Measurements from ENCODE around the gene PLCE1. TPM values are rescaled to one million over a fixed set of nuclear protein-coding genes. Genes with fewer than 3 reads are reported as not detected.

PLCE1 gene
- total and polyA plus RNA-seq, 2 experiments from 2014 or later: 4.7 to 10.8 TPM

- DNase-seq (ENCODE audit: low spot score): no peak
- H3K4me1 ChIP-seq (ENCODE audit: insufficient read depth): peaks cover 34% of the 10 kb centered on the region
- H3K27ac ChIP-seq: peak overlapping the region; percentile 52
- peak overlapping the region; percentile 95 for H3K4me2 ChIP-seq
- H3K4me3 ChIP-seq: peak overlapping the region; percentile 48
- WGBS (ENCODE audit: low lambda C conversion rate, missing lambda C conversion rate): 10% methylated on average over 20 of the region's 25 CpGs
- no peaks in the 10 kb centered on the region for H3K27me3 ChIP-seq
- no peaks in the 10 kb centered on the region for H4K20me1 ChIP-seq (ENCODE audit: insufficient read depth, poor library complexity, severe bottlenecking)
- TF ChIP-seq EZH2 (IDR thresholded peaks at IDR 0.05; ENCODE audit: borderline replicate concordance) (no peak), EZH2phosphoT487 (IDR thresholded peaks at IDR 0.05; ENCODE audit: low read depth, severe bottlenecking, unreplicated experiment) (no peak), CTCF (IDR thresholded peaks at IDR 0.05; ENCODE audit: poor library complexity) (no peak)
- H3K79me2 ChIP-seq: peaks cover 38% of the 10 kb centered on the region
- H3K36me3 ChIP-seq (replicated peaks; ENCODE audit: insufficient read depth, low read depth): no peaks in the 10 kb centered on the region
- peak overlapping the region; percentile 80 for H2AFZ ChIP-seq
- H3K9me3 ChIP-seq (ENCODE audit: low read depth): no peaks in the 10 kb centered on the region
- H3K9me2 ChIP-seq (replicated peaks; ENCODE audit: insufficient read depth): no peaks in the 10 kb centered on the region
Observed at GRCh38 chr10:93993414-93993781, 333 bp upstream of the PLCE1 start.

GRCh38 chr10:93994438-93994801 is 689 bp downstream of the PLCE1 start:
- Histone ChIP-seq H2AFZ (peak overlapping the region; percentile 79), H3K79me2 (peaks cover 47% of the 10 kb centered on the region), H3K4me2 (peak overlapping the region; percentile 95), H3K4me1 (ENCODE audit: insufficient read depth) (peaks cover 38% of the 10 kb centered on the region), H3K36me3 (replicated peaks; ENCODE audit: insufficient read depth, low read depth) (no peaks in the 10 kb centered on the region), H4K20me1 (ENCODE audit: insufficient read depth, poor library complexity, severe bottlenecking) (no peaks in the 10 kb centered on the region), H3K27ac (peak overlapping the region; percentile 53), H3K4me3 (peak overlapping the region; percentile 48), H3K9me2 (replicated peaks; ENCODE audit: insufficient read depth) (no peaks in the 10 kb centered on the region), H3K27me3 (no peaks in the 10 kb centered on the region), H3K9me3 (ENCODE audit: low read depth) (no peaks in the 10 kb centered on the region)
- no peak for TF ChIP-seq CTCF (IDR thresholded peaks at IDR 0.05; ENCODE audit: poor library complexity)
- DNase-seq (ENCODE audit: low spot score): no peak
- WGBS (ENCODE audit: low lambda C conversion rate, missing lambda C conversion rate): 26% methylated on average over 12 of the region's 12 CpGs

GRCh38 chr10:93995182-93995581 is 1.5 kb downstream of the PLCE1 start:
- 100% methylated on average over 1 of the region's 1 CpG for WGBS (ENCODE audit: low lambda C conversion rate, missing lambda C conversion rate)
- Histone ChIP-seq H3K9me3 (ENCODE audit: low read depth) (no peaks in the 10 kb centered on the region), H3K9me2 (replicated peaks; ENCODE audit: insufficient read depth) (no peaks in the 10 kb centered on the region), H4K20me1 (ENCODE audit: insufficient read depth, poor library complexity, severe bottlenecking) (no peaks in the 10 kb centered on the region), H3K4me1 (ENCODE audit: insufficient read depth) (peaks cover 44% of the 10 kb centered on the region), H3K36me3 (replicated peaks; ENCODE audit: insufficient read depth, low read depth) (no peaks in the 10 kb centered on the region), H3K79me2 (peaks cover 47% of the 10 kb centered on the region), H3K4me3 (no peak overlapping the region), H3K27me3 (no peaks in the 10 kb centered on the region), H3K27ac (no peak overlapping the region), H3K4me2 (peak overlapping the region; percentile 95), H2AFZ (no peak overlapping the region)
- no peak for DNase-seq (ENCODE audit: low spot score)
- no peak for TF ChIP-seq CTCF (IDR thresholded peaks at IDR 0.05; ENCODE audit: poor library complexity)
- TF ChIP-seq EZH2phosphoT487 (IDR thresholded peaks at IDR 0.05; ENCODE audit: low read depth, severe bottlenecking, unreplicated experiment): no peak
- TF ChIP-seq EZH2 (IDR thresholded peaks at IDR 0.05; ENCODE audit: borderline replicate concordance): no peak

Data from hepatocyte (in vitro differentiated cells).